ENCODE results near the gene ARMH3.

DNA sequence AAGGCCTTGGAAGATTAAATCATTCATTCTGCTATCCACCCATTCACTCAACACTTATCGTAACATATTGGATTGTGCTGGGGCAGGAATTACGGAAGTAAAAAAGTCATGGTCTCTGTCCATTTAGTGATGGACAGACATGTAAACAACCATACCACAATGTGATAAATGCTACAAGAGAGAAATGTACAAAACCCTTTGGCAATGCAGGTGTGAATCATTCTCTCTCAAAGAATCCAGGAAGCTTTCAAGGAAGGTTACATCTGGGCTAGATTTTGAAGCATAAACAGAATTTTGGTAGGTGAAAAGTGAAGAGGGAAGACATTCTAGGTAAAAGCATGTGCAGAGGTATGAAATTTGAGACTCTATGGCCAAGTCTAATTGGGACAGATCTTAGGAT, 150.7 kb downstream of the ARMH3 start:
- TF ChIP-seq, protein P1, sequence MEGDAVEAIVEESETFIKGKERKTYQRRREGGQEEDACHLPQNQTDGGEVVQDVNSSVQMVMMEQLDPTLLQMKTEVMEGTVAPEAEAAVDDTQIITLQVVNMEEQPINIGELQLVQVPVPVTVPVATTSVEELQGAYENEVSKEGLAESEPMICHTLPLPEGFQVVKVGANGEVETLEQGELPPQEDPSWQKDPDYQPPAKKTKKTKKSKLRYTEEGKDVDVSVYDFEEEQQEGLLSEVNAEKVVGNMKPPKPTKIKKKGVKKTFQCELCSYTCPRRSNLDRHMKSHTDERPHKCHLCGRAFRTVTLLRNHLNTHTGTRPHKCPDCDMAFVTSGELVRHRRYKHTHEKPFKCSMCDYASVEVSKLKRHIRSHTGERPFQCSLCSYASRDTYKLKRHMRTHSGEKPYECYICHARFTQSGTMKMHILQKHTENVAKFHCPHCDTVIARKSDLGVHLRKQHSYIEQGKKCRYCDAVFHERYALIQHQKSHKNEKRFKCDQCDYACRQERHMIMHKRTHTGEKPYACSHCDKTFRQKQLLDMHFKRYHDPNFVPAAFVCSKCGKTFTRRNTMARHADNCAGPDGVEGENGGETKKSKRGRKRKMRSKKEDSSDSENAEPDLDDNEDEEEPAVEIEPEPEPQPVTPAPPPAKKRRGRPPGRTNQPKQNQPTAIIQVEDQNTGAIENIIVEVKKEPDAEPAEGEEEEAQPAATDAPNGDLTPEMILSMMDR (IDR thresholded peaks at IDR 0.05 in 4 of 5, conservative IDR thresholded peaks at IDR 0.05 in 1 of 5), result no peak
- no peak for TF ChIP-seq POLR2A (IDR thresholded peaks at IDR 0.05)

Data from gastrocnemius medialis (tissue), 4 donors.